Natural killer cell treated with Interleukin-12 subunit alpha and Interleukin-12 subunit beta and Interleukin-15 and Interleukin-18, amount 100 ng/mL, for 72 hours (primary cell): ENCODE measurements around the gene DNM3. TPM values are rescaled to one million over a fixed set of nuclear protein-coding genes. Genes with fewer than 3 reads are reported as not detected.

Source experiments
- ATAC-seq, 2 donors: fragments of 150-1000 bp; cut with Tn5 transposase in 1 of 2; sonication (Bioruptor Pico), chemical (Tn5 transposase) in 1 of 2; 2 replicates each; pipeline ENCODE4 v1.10.0; 2021
- DNase-seq: peaks from one replicate; pipeline ENCODE4 v3.0.0; 2022; ENCODE audit warnings: low spot score
- H3K27ac Mint-ChIP-seq, 2 donors: 1 replicate in 1 of 2; 2 replicates in 1 of 2; pipeline ENCODE4 v1.8.0; 2022; ENCODE audit warnings: mixed read lengths in 2 of 2, mild to moderate bottlenecking in 1 of 2, moderate library complexity in 1 of 2
- H3K27me3 Mint-ChIP-seq, 2 donors: 1 replicate in 1 of 2; 2 replicates in 1 of 2; pipeline ENCODE4 v1.8.0; 2022; ENCODE audit warnings: mixed read lengths in 2 of 2
- H3K36me3 Mint-ChIP-seq: one replicate; pipeline ENCODE4 v1.8.0; 2022; ENCODE audit warnings: mixed read lengths
- H3K4me1 Mint-ChIP-seq, 2 donors: 1 replicate in 1 of 2; 2 replicates in 1 of 2; pipeline ENCODE4 v1.8.0; 2022; ENCODE audit warnings: low read depth in 2 of 2, mixed read lengths in 2 of 2, mild to moderate bottlenecking in 1 of 2
- H3K4me3 Mint-ChIP-seq: one replicate; pipeline ENCODE4 v1.8.0; 2022; ENCODE audit warnings: mixed read lengths
- H3K9me3 Mint-ChIP-seq: 2 replicates; pipeline ENCODE4 v1.8.0; 2022; ENCODE audit warnings: mixed read lengths
- total RNA-seq, 2 donors: library from RNA; stranded (reverse); gene quantifications; one replicate each; pipeline ENCODE4 v1.2.3, GENCODE V29; 2022

The DNM3 gene
- total RNA-seq, 2 donors from 2014 or later, result 1.5 to 3.5 TPM

DNA sequence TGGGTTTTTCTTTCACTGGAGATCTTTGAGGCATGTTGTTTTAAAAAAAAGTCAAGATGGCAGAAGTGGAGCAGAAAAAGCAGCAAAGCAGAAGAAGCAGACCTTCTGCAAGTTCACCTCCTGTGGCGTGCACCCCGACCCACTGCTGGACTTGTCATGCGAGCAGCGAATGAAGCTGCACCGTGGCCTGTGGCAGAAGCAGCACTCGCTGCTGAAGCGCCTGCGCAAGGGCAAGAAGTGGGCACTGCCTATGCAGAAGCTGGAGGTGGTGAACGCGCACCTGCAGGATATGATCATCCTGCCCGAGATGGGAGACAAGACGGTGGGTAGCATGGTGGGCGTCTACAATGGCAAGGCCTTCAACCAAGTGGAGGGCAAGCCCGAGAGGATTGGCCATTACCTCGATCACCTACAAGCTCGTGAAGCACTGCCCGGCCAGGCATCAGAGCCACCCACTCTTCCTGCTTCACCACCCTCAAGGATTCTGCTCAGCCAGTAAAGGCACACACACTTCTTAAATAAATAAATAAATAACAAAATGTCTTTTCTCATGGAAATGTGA, 37.8 kb upstream of the DNM3 start:
- no peak for ATAC-seq
- H3K4me1 Mint-ChIP-seq, result peaks cover 22 to 25% of the 10 kb centered on the region in 2 donors
- H3K9me3 Mint-ChIP-seq, result peaks cover 3% of the 10 kb centered on the region
- H3K27ac Mint-ChIP-seq, result no peak overlapping the region
- no peaks in the 10 kb centered on the region for H3K27me3 Mint-ChIP-seq
- H3K4me3 Mint-ChIP-seq, result no peak overlapping the region
- no peaks in the 10 kb centered on the region for H3K36me3 Mint-ChIP-seq
- DNase-seq, result no peak

DNA sequence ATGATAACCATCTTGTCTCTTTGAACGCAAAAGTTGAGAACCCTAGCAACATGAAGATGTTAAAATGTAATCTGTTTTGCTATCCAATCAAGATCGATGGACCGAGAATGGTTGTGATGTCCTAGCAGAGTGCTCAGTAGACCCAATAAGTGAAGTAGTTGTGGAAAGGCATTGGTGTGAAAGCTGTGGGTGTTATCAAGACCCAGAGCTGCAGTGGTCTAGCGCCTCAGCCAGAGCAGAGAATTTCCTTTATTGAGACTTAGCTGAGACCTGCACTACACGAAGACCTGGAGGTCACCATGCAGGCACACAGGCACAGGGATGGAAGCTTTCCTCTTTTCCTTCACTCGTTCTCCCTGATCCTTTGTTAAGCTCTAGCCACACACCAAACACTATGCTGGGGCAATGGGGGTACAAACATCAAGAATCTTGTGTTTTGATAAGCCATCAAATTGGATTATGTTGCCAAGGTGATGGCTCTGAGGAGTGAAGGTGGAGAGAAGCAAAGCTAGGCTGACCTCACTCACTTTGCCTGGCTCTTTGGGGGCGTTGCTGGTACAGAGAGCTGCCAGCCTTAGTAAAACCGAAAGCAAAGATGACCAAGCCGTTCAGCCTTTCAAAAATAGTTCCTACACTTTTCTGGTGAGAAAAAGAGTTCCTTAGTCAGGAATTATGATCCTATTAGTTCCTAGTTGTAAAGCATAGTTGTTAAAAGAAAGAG, 35.7 kb upstream of the DNM3 start:
- ATAC-seq, result peak; percentile 84
- H3K9me3 Mint-ChIP-seq, result peaks cover 3% of the 10 kb centered on the region
- no peaks in the 10 kb centered on the region for H3K27me3 Mint-ChIP-seq
- no peaks in the 10 kb centered on the region for H3K36me3 Mint-ChIP-seq
- peak; percentile 61 for DNase-seq
- H3K27ac Mint-ChIP-seq, result peak overlapping the region; percentile 15 to 73
- peaks cover 21 to 22% of the 10 kb centered on the region in 2 donors for H3K4me1 Mint-ChIP-seq
- H3K4me3 Mint-ChIP-seq, result peak overlapping the region; percentile 70

- Mint-ChIP-seq H3K27ac (peak overlapping the region in 1 of 2 donors; percentile 31), H3K36me3 (no peaks in the 10 kb centered on the region), H3K9me3 (peaks cover 3% of the 10 kb centered on the region), H3K4me1 (peaks cover 17 to 19% of the 10 kb centered on the region in 2 donors), H3K4me3 (no peak overlapping the region), H3K27me3 (peaks cover 0 to 2% of the 10 kb centered on the region in 2 donors)
- no peak for DNase-seq
- no peak for ATAC-seq
Measured at GRCh38 chr1:171807556-171807955, 33.7 kb upstream of the DNM3 start.

DNA sequence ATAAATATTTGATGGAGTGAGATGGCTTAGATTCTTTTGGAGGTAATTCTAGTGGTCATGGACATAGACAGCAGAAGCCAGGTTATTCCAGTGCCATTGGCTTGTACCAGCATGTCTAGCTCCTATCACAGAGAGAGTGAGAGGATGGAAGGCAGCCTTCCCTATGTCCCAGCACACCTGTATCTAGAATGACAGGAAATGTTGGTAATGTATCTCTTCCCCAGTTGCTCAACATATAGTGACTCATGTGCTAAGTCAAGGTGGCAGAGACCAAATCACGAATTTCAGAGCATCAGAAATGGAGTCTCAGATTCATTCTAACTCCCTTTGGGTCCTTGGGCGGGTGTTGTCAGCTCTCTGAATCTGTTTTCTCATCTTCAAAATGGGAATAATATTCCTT, 31.5 kb upstream of the DNM3 start:
- H3K36me3 Mint-ChIP-seq, result no peaks in the 10 kb centered on the region
- peaks cover 16 to 17% of the 10 kb centered on the region in 2 donors for H3K4me1 Mint-ChIP-seq
- DNase-seq (no peak), ATAC-seq (no peak)
- no peak overlapping the region for H3K4me3 Mint-ChIP-seq
- H3K27ac Mint-ChIP-seq, result no peak overlapping the region
- peaks cover 3% of the 10 kb centered on the region for H3K9me3 Mint-ChIP-seq
- H3K27me3 Mint-ChIP-seq, result peaks cover 0 to 2% of the 10 kb centered on the region in 2 donors

DNA sequence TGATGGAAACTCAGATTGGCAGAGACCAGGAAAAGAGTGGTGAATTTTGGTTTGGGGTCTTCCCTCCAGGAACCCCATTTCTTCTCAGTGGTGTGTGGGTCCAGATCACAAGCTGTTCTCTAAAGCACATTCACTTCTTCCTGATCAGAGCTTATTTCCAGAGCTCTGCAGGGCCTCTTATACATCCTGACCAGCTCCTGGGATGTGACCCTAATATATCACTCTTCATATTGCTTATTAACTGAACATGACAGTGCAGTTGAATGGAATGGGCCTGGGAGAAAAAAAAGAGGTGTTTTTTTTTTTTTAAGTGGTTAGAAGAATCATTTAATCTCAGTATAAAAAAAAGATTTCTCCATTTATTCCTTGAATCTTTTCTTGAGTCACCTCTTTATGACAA, 29.6 kb upstream of the DNM3 start:
- Mint-ChIP-seq H3K27me3 (peaks cover 0 to 2% of the 10 kb centered on the region in 2 donors), H3K36me3 (no peaks in the 10 kb centered on the region), H3K4me3 (no peak overlapping the region), H3K9me3 (peaks cover 1% of the 10 kb centered on the region), H3K27ac (no peak overlapping the region), H3K4me1 (peaks cover 3% of the 10 kb centered on the region in 2 donors)
- DNase-seq, result no peak
- ATAC-seq, result no peak

DNA sequence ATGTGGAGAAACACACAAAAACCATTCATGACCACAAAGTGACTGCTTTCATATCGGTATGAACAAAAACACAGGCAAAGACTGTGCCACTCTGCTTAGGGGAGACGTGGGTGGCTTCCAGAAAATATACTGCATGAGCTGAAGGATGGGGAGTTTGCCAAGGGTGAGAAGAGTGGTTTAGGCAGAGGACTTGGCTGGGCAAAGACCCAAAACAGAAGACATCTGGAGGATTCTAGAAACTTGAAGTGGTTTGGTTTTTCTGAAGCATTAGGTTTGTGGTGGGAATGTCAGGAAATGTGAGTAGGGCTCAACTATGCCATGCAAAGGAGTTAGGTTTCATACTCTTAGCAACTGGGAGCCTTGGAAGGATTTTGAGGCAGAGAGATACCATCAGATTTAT, 26.6 kb upstream of the DNM3 start:
- no peaks in the 10 kb centered on the region for H3K9me3 Mint-ChIP-seq
- peaks cover 4 to 7% of the 10 kb centered on the region in 2 donors for H3K4me1 Mint-ChIP-seq
- H3K27me3 Mint-ChIP-seq, result peaks cover 0 to 2% of the 10 kb centered on the region in 2 donors
- DNase-seq, result no peak
- no peak overlapping the region for H3K4me3 Mint-ChIP-seq
- no peaks in the 10 kb centered on the region for H3K36me3 Mint-ChIP-seq
- no peak overlapping the region for H3K27ac Mint-ChIP-seq
- no peak for ATAC-seq

DNA sequence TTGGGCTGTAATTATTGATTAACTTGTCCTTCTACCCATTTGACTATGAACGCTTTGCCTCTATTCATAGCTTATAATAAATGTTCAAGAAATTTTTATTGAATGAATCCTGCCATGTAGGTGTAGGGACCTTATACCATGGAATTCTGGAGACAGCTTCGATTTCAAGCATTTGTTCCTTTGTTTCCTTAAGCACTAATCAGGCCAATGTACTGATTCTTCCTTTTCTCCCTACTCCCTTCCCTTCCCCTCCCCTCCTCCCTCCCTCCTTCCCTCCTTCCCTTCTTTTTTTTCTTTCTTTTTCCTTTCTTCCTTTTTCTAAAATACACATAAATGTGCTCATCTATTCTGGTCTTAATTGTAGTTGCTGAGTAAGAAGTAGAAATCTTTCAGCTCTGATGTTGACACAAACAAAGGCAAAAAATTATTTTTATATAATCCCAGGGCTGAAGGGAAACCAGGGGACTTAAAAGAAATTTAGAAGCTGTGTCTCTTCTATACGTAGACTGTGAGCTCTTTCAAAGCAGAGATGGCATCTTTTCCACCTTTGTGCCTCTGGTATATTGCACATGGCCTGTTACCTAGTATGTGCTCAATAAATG, 24.9 kb upstream of the DNM3 start:
- H3K4me1 Mint-ChIP-seq, result peaks cover 4 to 7% of the 10 kb centered on the region in 2 donors
- no peak for DNase-seq
- H3K9me3 Mint-ChIP-seq, result no peaks in the 10 kb centered on the region
- H3K36me3 Mint-ChIP-seq, result no peaks in the 10 kb centered on the region
- H3K27me3 Mint-ChIP-seq, result no peaks in the 10 kb centered on the region
- ATAC-seq, result no peak
- H3K4me3 Mint-ChIP-seq, result no peak overlapping the region
- no peak overlapping the region for H3K27ac Mint-ChIP-seq

DNA sequence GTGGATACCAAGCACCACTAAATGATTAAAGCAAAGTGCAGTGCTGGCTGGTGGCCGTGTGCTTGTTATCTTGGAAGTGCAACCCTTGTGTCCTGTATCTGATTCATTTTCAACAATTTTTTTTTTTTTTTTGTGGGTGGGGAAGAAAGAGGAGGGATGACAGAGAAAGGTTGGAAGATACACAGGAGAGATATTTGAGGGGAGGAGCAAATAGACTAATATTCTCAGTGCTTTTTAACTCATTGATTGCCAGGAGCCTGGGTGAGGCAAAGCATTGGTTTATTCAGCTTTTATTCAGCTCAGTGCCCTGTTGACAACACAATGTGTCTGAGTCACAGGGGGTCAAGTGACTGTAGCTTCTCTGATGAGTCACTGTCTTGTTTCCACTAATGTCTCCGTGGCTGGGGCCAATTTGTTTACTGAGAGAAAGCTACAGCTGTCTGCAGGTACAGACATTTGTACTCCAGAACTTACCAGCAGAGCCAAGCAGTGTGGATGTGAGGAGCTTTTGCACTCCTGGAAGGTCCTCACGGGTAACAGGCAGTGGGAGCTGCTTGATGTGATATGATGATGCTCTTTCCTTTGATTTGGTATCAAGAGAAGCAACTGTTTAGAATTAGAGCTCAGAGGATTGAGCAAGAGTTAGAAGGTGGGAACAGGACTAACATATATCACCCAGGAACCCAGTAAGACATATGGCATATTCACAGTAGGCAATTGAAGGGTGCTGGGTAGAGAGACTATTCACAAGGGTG, 23.6 kb upstream of the DNM3 start:
- no peaks in the 10 kb centered on the region for H3K27me3 Mint-ChIP-seq
- H3K36me3 Mint-ChIP-seq, result no peaks in the 10 kb centered on the region
- ATAC-seq, result peak; percentile 64 to 85
- H3K27ac Mint-ChIP-seq, result peak overlapping the region in 1 of 2 donors; percentile 7
- DNase-seq, result no peak
- no peak overlapping the region for H3K4me3 Mint-ChIP-seq
- peaks cover 4 to 7% of the 10 kb centered on the region in 2 donors for H3K4me1 Mint-ChIP-seq
- H3K9me3 Mint-ChIP-seq, result no peaks in the 10 kb centered on the region

DNA sequence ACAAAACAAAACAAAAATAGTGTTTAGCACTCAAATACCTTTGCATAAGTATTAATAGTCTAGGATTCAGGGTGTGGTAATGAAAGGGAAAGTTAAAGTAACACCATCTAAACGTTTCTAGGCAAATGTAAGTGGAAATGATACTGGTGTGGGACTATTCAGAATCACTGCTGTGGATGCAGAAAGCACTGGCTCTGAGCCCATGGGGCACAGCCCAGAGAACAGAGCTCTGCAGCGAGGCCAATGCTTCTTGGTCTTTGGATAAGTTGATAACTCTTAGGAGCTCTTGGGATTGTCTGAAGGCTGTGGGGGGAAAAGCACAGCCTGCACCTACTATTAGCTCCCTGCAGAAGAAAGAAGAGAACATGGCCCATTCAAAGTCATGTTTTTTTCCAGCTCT, 21.4 kb upstream of the DNM3 start:
- peaks cover 0 to 2% of the 10 kb centered on the region in 2 donors for H3K27me3 Mint-ChIP-seq
- no peak overlapping the region for H3K27ac Mint-ChIP-seq
- ATAC-seq, result no peak
- H3K4me3 Mint-ChIP-seq, result no peak overlapping the region
- H3K36me3 Mint-ChIP-seq, result peaks cover 3% of the 10 kb centered on the region
- no peak for DNase-seq
- H3K4me1 Mint-ChIP-seq, result peaks cover 4 to 7% of the 10 kb centered on the region in 2 donors
- peaks cover 2% of the 10 kb centered on the region for H3K9me3 Mint-ChIP-seq

GRCh38 chr1:171826973-171827372, 14.3 kb upstream of the DNM3 start:
- Mint-ChIP-seq H3K27me3 (peaks cover 5 to 7% of the 10 kb centered on the region in 2 donors), H3K27ac (no peak overlapping the region), H3K36me3 (peaks cover 26% of the 10 kb centered on the region), H3K9me3 (peaks cover 20% of the 10 kb centered on the region), H3K4me3 (no peak overlapping the region), H3K4me1 (no peaks in the 10 kb centered on the region)
- DNase-seq (no peak), ATAC-seq (no peak)

DNA sequence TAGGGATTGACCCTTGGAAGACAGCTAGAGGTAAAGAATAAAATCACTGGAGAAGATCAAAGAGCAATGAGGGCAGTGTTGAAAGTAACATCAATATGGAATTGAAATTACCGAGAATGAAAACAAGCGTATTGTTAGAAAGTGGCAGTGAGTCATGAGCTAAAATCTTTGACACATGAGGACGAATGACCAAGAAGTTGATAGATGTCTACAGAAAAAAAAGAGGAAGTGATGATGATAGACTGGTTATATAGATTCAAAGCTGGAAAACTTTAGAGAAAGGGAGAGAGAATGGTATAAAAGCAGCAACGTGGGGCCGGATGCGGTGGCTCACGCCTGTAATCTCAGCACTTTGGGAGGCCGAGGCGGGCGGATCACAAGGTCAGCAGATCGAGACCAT, 12.5 kb upstream of the DNM3 start:
- ATAC-seq, result no peak
- Mint-ChIP-seq H3K9me3 (peaks cover 20% of the 10 kb centered on the region), H3K27ac (no peak overlapping the region), H3K27me3 (peaks cover 5 to 7% of the 10 kb centered on the region in 2 donors), H3K4me1 (no peaks in the 10 kb centered on the region), H3K4me3 (no peak overlapping the region), H3K36me3 (peaks cover 26% of the 10 kb centered on the region)
- DNase-seq, result no peak

DNA sequence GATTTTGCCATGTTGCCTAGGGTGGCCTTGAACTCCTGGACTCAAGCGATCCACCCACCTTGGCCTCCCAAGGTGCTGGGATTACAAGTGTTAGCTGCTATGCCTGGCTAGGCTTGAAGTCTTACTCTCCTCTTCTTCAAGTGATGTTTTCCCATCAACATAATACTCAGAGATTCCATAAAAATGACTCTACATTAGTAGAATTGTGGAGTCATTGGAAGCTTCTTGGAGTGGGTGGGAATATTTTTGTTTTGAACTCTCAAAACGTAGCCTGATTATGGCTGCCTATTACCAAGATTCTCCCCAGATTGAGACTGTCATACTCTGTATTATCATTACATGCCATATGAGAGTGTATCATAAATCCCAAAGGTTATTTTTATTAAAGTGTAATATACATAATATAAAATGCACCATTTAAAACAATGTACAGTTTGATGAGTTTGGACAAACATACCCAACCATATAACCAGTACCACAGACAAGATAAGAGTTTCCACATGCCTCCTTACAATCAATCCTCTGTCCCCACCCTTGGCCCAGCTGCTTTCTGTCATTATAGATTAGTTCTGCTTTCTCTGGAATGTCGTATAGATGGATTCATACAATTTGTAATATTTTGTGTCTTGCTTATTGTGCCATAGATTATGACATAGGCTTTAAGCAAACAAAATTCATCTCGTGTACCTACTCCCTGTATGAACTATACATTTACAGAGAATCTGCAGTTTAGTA, 8.0 kb upstream of the DNM3 start:
- Mint-ChIP-seq H3K27me3 (peaks cover 0 to 4% of the 10 kb centered on the region in 2 donors), H3K36me3 (no peaks in the 10 kb centered on the region), H3K4me1 (no peaks in the 10 kb centered on the region), H3K27ac (no peak overlapping the region), H3K9me3 (no peaks in the 10 kb centered on the region), H3K4me3 (no peak overlapping the region)
- no peak for ATAC-seq
- DNase-seq, result no peak

- H3K9me3 Mint-ChIP-seq, result no peaks in the 10 kb centered on the region
- no peak for ATAC-seq
- H3K36me3 Mint-ChIP-seq, result no peaks in the 10 kb centered on the region
- no peak overlapping the region for H3K4me3 Mint-ChIP-seq
- no peak overlapping the region for H3K27ac Mint-ChIP-seq
- H3K4me1 Mint-ChIP-seq, result no peaks in the 10 kb centered on the region
- no peak for DNase-seq
- H3K27me3 Mint-ChIP-seq, result no peaks in the 10 kb centered on the region
Measured at GRCh38 chr1:171834821-171835220, 6.5 kb upstream of the DNM3 start.
